Measurements from ENCODE around the gene MGAT3. TPM values are rescaled to one million over a fixed set of nuclear protein-coding genes. Genes with fewer than 3 reads are reported as not detected.

The MGAT3 gene
- total and polyA plus RNA-seq, 8 donors = 0.89 to 12.0 (median 1.6) TPM

DNA sequence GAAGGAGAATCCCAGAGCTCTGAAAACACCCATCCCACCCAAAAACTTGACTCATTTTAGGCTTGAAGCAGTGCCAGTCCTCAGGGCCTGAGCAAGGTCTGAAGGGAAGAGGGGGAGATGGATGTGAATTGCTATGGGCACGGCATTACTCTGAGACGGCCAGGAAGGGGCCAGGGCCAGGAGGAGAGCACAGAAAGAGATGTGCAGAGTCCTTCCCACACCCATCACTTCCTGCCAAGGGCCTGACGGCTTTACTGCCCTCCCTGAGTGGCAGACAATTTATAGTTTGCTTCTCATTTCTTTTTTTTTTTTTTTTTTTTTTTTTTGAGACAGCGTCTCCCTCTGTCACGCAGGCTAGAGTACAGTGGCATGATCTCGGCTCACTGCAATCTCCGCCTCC, 34.7 kb upstream of the MGAT3 start:
- DNase-seq = no peak
- Histone ChIP-seq H3K9me3 (no peaks in the 10 kb centered on the region), H3K4me1 (no peaks in the 10 kb centered on the region), H3K36me3 (peaks cover 75 to 100% (median 97%) of the 10 kb centered on the region in 4 donors), H3K27me3 (no peaks in the 10 kb centered on the region), H3K4me3 (no peak overlapping the region), H3K27ac (no peak overlapping the region)
- intact Hi-C loops (cut with DNase I; ENCODE audit: low total_unique reads) = no loop called here
- TF ChIP-seq CTCF (IDR thresholded peaks at IDR 0.05) = no peak
- no peak for TF ChIP-seq EP300 (IDR thresholded peaks at IDR 0.05)
- TF ChIP-seq POLR2AphosphoS5 (IDR thresholded peaks at IDR 0.05) = no peak
- no peak for TF ChIP-seq POLR2A (IDR thresholded peaks at IDR 0.05)
- WGBS, 5 donors = 86 to 90% (median 86%) methylated on average over 6 to 7 of the region's 7 CpGs

GRCh38 chr22:39422721-39423120, 34.1 kb upstream of the MGAT3 start:
- Histone ChIP-seq H3K36me3 (peaks cover 75 to 100% (median 97%) of the 10 kb centered on the region in 4 donors), H3K4me3 (no peak overlapping the region), H3K27me3 (no peaks in the 10 kb centered on the region), H3K27ac (no peak overlapping the region), H3K4me1 (no peaks in the 10 kb centered on the region), H3K9me3 (no peaks in the 10 kb centered on the region)
- DNase-seq = no peak
- intact Hi-C loops (cut with DNase I; ENCODE audit: low total_unique reads) = no loop called here
- TF ChIP-seq EP300 (IDR thresholded peaks at IDR 0.05) = no peak
- no peak for TF ChIP-seq POLR2AphosphoS5 (IDR thresholded peaks at IDR 0.05)
- WGBS, 5 donors = 90 to 96% (median 96%) methylated on average over 6 of the region's 6 CpGs

DNA sequence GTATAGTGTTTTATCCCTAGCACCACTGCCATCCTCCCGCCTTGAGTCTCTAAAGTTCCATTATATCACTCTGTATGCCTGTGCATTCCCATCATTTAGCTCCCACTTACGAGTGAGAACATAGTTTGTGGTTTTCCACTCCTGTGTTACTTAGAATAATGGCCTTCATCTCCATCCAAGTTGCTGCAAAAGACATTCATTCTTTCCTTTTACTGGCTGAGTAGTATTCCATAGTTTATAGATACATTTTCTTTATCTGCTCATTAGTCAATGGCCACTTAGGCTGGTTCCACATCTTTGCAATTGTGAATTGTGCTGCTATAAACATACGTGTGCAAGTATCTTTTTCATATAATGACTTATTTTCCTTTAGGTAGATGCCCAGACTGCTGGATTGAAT, 32.8 kb upstream of the MGAT3 start:
- intact Hi-C loops (cut with DNase I; ENCODE audit: low total_unique reads) = no loop called here
- WGBS, 5 donors = 95 to 99% (median 97%) methylated on average over 3 of the region's 3 CpGs
- Histone ChIP-seq H3K4me1 (no peaks in the 10 kb centered on the region), H3K27ac (no peak overlapping the region), H3K4me3 (no peak overlapping the region), H3K9me3 (no peaks in the 10 kb centered on the region), H3K36me3 (peaks cover 79 to 100% (median 97%) of the 10 kb centered on the region in 4 donors), H3K27me3 (no peaks in the 10 kb centered on the region)
- no peak for DNase-seq
- TF ChIP-seq CTCF (IDR thresholded peaks at IDR 0.05) = no peak
- TF ChIP-seq EP300 (IDR thresholded peaks at IDR 0.05) = no peak

DNA sequence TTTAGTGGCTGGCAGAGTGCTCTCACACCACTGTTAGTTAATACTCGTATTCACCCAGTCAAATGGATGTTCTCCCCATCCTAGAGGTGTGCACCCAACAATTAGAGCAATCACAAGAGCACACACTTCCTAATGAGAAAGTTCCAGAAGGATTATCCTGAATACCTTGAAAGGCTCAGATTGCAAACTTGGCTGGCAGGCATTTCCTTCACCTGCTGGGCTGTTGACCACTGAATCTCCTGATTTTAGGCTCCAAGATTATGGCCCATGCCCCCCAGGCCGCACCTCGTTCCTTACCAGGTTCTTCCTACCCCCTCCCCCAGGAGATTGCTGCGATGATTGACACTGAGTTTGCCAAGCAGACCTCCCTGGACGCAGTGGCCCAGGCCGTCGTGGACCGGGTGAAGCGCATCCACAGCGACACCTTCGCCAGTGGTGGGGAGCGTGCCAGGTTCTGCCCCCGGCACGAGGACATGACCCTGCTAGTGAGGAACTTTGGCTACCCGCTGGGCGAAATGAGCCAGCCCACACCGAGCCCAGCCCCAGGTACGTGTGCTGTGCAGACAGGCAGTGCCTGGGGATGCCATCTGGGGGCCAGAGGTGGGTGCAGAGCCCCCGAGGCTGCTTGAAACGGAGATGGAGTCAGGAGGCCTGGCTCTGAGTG, 30.3 kb upstream of the MGAT3 start:
- Histone ChIP-seq H3K9me3 (no peaks in the 10 kb centered on the region), H3K36me3 (peaks cover 77 to 100% (median 98%) of the 10 kb centered on the region in 4 donors), H3K4me1 (peaks cover 0 to 15% (median 7%) of the 10 kb centered on the region in 4 donors), H3K27ac (no peak overlapping the region), H3K4me3 (no peak overlapping the region), H3K27me3 (no peaks in the 10 kb centered on the region)
- 94 to 97% (median 95%) methylated on average over 8 to 20 of the region's 20 CpGs for WGBS, 5 donors
- no peak for DNase-seq
- TF ChIP-seq CTCF (IDR thresholded peaks at IDR 0.05) (no peak), POLR2AphosphoS5 (IDR thresholded peaks at IDR 0.05) (no peak), POLR2A (IDR thresholded peaks at IDR 0.05) (no peak), EP300 (IDR thresholded peaks at IDR 0.05) (no peak)
- intact Hi-C loops (cut with DNase I; ENCODE audit: low total_unique reads) = no loop called here
